ENCODE results near the gene PRKRA. TPM values are rescaled to one million over a fixed set of nuclear protein-coding genes. Genes with fewer than 3 reads are reported as not detected.

Gene PRKRA
- total and polyA plus RNA-seq, 4 donors, result 8.3 to 28.1 (median 13.4) TPM

DNA sequence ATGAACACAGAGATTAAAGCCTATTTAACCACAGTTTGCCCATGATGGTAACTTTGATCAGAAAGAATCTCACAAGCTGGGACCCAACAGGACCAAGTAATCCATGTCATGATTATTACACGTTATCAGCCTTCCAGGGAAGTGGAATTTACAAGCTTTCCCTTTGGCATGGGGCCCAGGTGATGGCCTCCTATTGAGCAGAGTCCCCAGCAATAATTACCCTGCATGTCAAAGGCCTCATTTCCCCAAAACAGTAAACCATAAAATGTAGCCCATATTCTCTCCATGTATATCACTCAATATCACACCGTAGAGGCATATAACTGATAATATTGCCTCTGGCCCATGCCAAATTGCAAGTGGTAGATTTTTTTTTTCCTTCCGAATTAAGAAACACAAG lies 38.9 kb downstream of the PRKRA start:
- H3K36me3 ChIP-seq (ENCODE audit: control insufficient read depth in 4 of 4, insufficient read depth in 3 of 4, low read depth in 1 of 4, low read length in 3 of 4), result no peaks in the 10 kb centered on the region
- TF ChIP-seq, protein P1, sequence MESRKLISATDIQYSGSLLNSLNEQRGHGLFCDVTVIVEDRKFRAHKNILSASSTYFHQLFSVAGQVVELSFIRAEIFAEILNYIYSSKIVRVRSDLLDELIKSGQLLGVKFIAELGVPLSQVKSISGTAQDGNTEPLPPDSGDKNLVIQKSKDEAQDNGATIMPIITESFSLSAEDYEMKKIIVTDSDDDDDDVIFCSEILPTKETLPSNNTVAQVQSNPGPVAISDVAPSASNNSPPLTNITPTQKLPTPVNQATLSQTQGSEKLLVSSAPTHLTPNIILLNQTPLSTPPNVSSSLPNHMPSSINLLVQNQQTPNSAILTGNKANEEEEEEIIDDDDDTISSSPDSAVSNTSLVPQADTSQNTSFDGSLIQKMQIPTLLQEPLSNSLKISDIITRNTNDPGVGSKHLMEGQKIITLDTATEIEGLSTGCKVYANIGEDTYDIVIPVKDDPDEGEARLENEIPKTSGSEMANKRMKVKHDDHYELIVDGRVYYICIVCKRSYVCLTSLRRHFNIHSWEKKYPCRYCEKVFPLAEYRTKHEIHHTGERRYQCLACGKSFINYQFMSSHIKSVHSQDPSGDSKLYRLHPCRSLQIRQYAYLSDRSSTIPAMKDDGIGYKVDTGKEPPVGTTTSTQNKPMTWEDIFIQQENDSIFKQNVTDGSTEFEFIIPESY (IDR thresholded peaks at IDR 0.05), result no peak
- TF ChIP-seq, protein P2, sequence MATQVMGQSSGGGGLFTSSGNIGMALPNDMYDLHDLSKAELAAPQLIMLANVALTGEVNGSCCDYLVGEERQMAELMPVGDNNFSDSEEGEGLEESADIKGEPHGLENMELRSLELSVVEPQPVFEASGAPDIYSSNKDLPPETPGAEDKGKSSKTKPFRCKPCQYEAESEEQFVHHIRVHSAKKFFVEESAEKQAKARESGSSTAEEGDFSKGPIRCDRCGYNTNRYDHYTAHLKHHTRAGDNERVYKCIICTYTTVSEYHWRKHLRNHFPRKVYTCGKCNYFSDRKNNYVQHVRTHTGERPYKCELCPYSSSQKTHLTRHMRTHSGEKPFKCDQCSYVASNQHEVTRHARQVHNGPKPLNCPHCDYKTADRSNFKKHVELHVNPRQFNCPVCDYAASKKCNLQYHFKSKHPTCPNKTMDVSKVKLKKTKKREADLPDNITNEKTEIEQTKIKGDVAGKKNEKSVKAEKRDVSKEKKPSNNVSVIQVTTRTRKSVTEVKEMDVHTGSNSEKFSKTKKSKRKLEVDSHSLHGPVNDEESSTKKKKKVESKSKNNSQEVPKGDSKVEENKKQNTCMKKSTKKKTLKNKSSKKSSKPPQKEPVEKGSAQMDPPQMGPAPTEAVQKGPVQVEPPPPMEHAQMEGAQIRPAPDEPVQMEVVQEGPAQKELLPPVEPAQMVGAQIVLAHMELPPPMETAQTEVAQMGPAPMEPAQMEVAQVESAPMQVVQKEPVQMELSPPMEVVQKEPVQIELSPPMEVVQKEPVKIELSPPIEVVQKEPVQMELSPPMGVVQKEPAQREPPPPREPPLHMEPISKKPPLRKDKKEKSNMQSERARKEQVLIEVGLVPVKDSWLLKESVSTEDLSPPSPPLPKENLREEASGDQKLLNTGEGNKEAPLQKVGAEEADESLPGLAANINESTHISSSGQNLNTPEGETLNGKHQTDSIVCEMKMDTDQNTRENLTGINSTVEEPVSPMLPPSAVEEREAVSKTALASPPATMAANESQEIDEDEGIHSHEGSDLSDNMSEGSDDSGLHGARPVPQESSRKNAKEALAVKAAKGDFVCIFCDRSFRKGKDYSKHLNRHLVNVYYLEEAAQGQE (IDR thresholded peaks at IDR 0.05), result no peak
- TF ChIP-seq, protein P3, sequence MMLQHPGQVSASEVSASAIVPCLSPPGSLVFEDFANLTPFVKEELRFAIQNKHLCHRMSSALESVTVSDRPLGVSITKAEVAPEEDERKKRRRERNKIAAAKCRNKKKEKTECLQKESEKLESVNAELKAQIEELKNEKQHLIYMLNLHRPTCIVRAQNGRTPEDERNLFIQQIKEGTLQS (IDR thresholded peaks at IDR 0.05), result no peak
- no peak for TF ChIP-seq SP1 (IDR thresholded peaks at IDR 0.05)
- H3K4me3 ChIP-seq (ENCODE audit: low read depth in 1 of 3, low read length in 3 of 3), result no peak overlapping the region
- no peak overlapping the region for H3K27ac ChIP-seq (ENCODE audit: low read depth in 1 of 2, low read length in 2 of 2)
- peaks cover 0 to 16% (median 9%) of the 10 kb centered on the region in 4 donors for H3K4me1 ChIP-seq (ENCODE audit: control insufficient read depth in 4 of 4, insufficient read depth in 4 of 4, low read length in 3 of 4)
- H3K9me3 ChIP-seq (ENCODE audit: control insufficient read depth in 4 of 4, low read length in 3 of 4), result no peaks in the 10 kb centered on the region
- no peak for DNase-seq (ENCODE audit: low spot score)
- H3K27me3 ChIP-seq (ENCODE audit: control insufficient read depth in 4 of 4, insufficient read depth in 4 of 4, low read length in 3 of 4), result no peaks in the 10 kb centered on the region
- 76% methylated on average over 3 of the region's 3 CpGs for WGBS
- no peak overlapping the region for H3K9ac ChIP-seq (ENCODE audit: low read depth in 1 of 2, low read length in 2 of 2)

DNA sequence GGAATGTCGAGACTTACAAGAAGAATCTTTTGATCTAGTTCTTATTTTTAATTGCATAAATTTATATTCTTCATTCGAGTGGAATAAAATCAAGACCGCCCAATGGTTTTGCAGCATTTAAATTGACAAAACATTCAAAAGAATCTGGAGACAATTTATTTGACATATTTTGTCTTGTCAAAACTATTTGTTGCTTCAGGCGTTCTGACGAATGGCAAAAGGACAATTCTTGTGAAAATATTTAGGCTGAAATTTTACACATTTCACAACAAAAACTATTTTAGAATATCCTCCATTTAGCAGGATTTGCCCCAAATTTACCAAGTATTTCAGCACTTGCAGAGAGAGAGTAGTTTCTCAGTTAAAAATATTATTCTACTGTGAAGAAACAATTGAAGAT lies 41.7 kb downstream of the PRKRA start:
- Histone ChIP-seq H3K36me3 (ENCODE audit: control insufficient read depth in 4 of 4, insufficient read depth in 3 of 4, low read depth in 1 of 4, low read length in 3 of 4) (no peaks in the 10 kb centered on the region), H3K27ac (ENCODE audit: low read depth in 1 of 2, low read length in 2 of 2) (no peak overlapping the region), H3K4me1 (ENCODE audit: control insufficient read depth in 4 of 4, insufficient read depth in 4 of 4, low read length in 3 of 4) (peaks cover 0 to 8% (median 5%) of the 10 kb centered on the region in 4 donors), H3K27me3 (ENCODE audit: control insufficient read depth in 4 of 4, insufficient read depth in 4 of 4, low read length in 3 of 4) (no peaks in the 10 kb centered on the region), H3K9me3 (ENCODE audit: control insufficient read depth in 4 of 4, low read length in 3 of 4) (no peaks in the 10 kb centered on the region), H3K4me3 (ENCODE audit: low read depth in 1 of 3, low read length in 3 of 3) (no peak overlapping the region), H3K9ac (ENCODE audit: low read depth in 1 of 2, low read length in 2 of 2) (no peak overlapping the region)
- 86% methylated on average over 5 of the region's 5 CpGs for WGBS
- TF ChIP-seq RXRA (IDR thresholded peaks at IDR 0.05), result no peak
- no peak for TF ChIP-seq NR2F2 (IDR thresholded peaks at IDR 0.05)
- TF ChIP-seq, protein P4, sequence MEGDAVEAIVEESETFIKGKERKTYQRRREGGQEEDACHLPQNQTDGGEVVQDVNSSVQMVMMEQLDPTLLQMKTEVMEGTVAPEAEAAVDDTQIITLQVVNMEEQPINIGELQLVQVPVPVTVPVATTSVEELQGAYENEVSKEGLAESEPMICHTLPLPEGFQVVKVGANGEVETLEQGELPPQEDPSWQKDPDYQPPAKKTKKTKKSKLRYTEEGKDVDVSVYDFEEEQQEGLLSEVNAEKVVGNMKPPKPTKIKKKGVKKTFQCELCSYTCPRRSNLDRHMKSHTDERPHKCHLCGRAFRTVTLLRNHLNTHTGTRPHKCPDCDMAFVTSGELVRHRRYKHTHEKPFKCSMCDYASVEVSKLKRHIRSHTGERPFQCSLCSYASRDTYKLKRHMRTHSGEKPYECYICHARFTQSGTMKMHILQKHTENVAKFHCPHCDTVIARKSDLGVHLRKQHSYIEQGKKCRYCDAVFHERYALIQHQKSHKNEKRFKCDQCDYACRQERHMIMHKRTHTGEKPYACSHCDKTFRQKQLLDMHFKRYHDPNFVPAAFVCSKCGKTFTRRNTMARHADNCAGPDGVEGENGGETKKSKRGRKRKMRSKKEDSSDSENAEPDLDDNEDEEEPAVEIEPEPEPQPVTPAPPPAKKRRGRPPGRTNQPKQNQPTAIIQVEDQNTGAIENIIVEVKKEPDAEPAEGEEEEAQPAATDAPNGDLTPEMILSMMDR (IDR thresholded peaks at IDR 0.05; ENCODE audit: low read depth, low read length, missing input control), result no peak
- TF ChIP-seq, protein P2 (IDR thresholded peaks at IDR 0.05), result no peak
- TF ChIP-seq EGR1 (IDR thresholded peaks at IDR 0.05; ENCODE audit: low read depth in 2 of 2), result no peak
- no peak for TF ChIP-seq FOXA2 (IDR thresholded peaks at IDR 0.05)
- TF ChIP-seq RAD21 (IDR thresholded peaks at IDR 0.05), result no peak
- no peak for TF ChIP-seq SP1 (IDR thresholded peaks at IDR 0.05)
- no peak for TF ChIP-seq FOXA1 (IDR thresholded peaks at IDR 0.05)
- TF ChIP-seq TAF1 (conservative IDR thresholded peaks at IDR 0.05), result no peak
- TF ChIP-seq YY1 (IDR thresholded peaks at IDR 0.05), result no peak
- TF ChIP-seq GABPA (IDR thresholded peaks at IDR 0.05 in 1 of 2, conservative IDR thresholded peaks at IDR 0.05 in 1 of 2), result no peak
- TF ChIP-seq, protein P5, sequence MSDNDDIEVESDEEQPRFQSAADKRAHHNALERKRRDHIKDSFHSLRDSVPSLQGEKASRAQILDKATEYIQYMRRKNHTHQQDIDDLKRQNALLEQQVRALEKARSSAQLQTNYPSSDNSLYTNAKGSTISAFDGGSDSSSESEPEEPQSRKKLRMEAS (IDR thresholded peaks at IDR 0.05), result no peak
- no peak for TF ChIP-seq HNF4G (IDR thresholded peaks at IDR 0.05)
- no peak for TF ChIP-seq JUND (IDR thresholded peaks at IDR 0.05)
- TF ChIP-seq HNF4A (conservative IDR thresholded peaks at IDR 0.05), result no peak
- TF ChIP-seq, protein P3 (IDR thresholded peaks at IDR 0.05), result no peak
- TF ChIP-seq, protein P1 (IDR thresholded peaks at IDR 0.05), result no peak
- DNase-seq (ENCODE audit: low spot score), result no peak
